HG03520 (cell line): ENCODE measurements around the gene DIP2B.
"Not testable (repeated sequence)": the region's sequence is repeated elsewhere in the genome, so short reads cannot be mapped to it uniquely, and the experiment has no call there.

Experiments used
- ATAC-seq: cut with Tn5 transposase; IDR thresholded peaks from one replicate; pipeline ENCODE4 v1.9.1; 2021; ENCODE audit warnings: mild to moderate bottlenecking, moderate library complexity; ENCODE audit not compliant: unreplicated experiment

Gene DIP2B, protein sequence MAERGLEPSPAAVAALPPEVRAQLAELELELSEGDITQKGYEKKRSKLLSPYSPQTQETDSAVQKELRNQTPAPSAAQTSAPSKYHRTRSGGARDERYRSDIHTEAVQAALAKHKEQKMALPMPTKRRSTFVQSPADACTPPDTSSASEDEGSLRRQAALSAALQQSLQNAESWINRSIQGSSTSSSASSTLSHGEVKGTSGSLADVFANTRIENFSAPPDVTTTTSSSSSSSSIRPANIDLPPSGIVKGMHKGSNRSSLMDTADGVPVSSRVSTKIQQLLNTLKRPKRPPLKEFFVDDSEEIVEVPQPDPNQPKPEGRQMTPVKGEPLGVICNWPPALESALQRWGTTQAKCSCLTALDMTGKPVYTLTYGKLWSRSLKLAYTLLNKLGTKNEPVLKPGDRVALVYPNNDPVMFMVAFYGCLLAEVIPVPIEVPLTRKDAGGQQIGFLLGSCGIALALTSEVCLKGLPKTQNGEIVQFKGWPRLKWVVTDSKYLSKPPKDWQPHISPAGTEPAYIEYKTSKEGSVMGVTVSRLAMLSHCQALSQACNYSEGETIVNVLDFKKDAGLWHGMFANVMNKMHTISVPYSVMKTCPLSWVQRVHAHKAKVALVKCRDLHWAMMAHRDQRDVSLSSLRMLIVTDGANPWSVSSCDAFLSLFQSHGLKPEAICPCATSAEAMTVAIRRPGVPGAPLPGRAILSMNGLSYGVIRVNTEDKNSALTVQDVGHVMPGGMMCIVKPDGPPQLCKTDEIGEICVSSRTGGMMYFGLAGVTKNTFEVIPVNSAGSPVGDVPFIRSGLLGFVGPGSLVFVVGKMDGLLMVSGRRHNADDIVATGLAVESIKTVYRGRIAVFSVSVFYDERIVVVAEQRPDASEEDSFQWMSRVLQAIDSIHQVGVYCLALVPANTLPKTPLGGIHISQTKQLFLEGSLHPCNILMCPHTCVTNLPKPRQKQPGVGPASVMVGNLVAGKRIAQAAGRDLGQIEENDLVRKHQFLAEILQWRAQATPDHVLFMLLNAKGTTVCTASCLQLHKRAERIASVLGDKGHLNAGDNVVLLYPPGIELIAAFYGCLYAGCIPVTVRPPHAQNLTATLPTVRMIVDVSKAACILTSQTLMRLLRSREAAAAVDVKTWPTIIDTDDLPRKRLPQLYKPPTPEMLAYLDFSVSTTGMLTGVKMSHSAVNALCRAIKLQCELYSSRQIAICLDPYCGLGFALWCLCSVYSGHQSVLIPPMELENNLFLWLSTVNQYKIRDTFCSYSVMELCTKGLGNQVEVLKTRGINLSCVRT (N-terminal part only)

DNA sequence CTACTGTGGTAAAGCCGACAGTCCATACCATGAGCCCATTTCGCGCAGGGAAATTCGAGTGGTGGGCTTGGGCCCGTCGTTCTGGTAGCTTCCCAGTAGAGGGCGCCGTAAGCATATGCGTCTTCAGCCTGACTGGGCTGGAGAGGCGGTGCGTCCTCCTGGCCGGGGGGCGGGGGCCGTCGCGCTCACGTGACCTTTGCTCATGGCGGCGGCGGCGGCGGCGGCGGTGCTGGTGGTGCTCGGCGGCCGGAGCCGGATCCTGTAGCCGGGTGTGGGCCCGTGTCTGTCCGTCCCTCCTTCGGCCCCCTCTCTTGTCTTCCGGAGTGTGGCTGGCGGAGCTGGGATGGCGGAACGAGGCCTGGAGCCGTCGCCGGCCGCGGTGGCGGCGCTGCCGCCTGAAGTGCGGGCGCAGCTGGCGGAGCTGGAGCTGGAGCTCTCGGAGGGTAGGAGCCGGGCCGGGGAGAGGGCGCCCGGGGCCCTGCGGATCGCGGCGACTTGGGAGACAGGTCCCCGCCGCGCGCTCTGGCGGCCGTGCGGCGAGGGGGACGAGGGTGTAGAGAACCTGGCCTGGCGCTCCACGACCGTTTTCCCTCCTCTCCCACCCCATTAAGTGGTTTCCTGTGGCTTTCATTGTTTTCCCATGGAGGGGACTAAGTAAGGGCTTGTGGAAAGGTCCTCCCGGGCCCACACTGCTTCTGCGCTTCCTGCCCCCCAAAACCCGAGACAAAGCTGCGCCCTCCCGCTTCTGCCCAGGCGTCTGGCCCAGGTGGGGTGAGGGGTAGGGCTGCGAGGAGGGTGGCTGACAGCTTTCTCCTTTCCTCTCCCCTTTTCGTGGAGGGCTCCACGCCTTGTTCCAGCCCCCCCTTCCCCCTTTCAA, at the start of gene DIP2B:
TSS of gene DIP2B (plus strand) at position 188 of the 877 bp plus-strand sequence. CDS start at position 344, 156 bp downstream.
- peak; percentile 74 for ATAC-seq

DNA sequence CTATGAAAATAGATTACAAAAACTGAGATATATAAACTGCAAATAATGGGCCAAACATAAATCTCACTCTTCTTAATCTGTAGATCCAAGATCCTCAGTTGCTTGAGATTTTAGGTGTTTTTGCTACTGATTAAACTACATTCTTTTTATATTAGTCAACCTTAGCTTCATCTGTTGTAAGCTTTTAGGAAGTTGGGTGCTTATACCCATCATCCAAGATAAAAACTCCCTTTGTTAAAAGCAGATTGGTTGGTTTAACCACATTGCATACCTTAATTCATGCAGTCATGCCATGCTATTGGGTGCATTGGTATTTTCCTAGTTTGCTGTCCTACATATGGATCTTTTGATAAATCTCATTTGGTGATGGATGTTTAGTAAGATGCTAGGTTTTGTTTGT, 46.2 kb upstream of the DIP2B start:
- ATAC-seq, result no peak

DNA sequence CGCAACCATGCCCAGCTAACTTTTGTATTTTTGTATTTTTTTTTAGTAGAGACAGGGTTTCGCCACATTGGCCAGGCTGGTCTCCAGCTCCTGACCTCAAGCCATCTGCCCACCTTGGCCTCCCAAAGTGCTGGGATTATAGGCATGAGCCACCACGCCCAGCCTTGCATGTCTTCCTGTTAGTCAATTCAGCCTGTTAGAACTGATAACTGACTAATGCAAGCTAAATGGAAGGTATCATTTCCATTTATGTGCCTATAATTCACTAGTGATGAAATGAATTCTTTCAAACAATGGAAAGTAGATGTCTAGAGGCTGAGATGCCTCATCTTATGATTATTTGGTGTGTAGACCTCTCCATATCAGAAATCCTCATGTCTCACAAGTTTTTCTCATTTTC, 37.3 kb upstream of the DIP2B start:
- no peak for ATAC-seq

DNA sequence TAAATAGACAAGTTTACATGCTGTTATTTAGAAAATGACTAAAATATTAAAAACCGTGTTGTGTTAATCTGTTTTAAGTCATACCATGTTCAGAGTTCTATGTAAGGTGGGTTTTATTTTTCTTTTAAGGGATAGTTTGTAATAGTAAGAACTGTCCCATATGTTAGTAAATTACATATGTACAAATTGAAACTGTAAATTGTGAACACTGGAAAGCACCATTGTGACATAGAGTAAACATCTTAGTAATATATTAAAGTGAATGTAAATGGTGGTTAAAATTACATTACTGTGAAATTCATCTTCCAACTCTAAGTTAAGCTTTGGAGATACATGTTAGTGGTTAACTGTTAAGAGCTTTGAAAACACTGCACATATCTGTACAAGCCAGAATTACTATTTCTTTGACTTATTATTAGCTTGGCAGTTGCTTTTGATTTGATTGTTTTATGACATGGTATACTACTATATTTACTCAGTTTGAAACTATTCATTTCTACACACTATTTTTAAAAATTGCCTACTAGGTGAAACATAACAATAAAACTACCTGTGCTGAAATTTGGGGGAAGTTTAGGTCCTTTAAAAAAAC, 27.4 kb upstream of the DIP2B start:
- no peak for ATAC-seq

DNA sequence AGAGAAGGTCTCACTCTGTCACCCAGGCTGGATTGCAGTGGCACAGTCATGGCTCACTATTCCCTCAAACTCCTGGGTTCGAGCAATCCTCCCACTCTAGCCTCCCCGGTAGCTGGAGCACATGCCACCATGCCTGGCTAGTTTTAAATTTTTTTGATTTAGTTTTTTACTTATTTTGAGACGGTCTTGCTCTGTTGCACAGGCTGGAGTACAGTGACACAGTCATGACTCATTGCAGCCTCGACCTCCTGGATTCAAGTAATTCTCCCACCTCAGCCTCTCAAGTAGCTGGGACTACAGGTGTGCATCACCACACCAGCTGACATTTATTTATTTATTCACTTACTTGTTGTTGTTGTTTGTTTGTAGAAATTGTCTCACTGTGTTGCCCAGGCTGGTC, 22.2 kb upstream of the DIP2B start:
- no peak for ATAC-seq

DNA sequence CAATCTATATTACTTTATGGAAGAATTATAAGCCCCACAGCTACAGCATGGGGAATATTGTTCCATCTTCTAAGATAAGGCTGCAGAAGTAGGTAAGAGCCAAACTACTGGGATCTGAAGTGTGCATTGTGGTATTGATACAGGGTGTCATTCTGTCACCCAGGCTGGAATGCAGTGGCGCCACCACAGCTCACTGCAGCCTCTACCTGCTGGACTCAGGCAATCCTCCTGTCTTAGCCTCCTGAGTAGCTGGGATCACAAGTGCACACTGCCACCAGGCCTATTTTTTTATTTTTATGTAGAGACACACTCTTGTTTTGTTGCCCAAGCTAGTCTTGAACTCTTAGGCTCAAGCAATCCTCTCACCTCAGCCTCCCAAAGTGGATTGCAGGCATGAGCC, 21.3 kb upstream of the DIP2B start:
- no peak for ATAC-seq

DNA sequence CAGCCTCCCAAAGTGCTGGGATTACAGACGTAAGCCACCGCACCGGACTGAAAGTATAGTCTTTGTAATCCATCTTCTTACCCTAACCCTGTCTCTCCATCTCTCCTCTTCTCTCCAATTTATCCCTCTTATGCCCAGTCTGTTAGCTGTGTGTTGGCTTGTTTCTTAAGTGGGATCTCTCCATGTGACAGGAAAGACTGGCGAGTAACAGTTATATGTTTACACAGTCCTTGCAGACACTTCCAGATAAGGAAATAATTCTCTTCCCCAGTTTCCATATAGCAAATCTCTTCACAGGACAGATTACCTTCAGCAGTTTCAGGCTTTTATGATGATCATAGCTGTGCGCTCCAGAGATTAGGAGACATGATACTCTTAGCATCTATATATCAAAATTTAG, 16.0 kb upstream of the DIP2B start:
- no peak for ATAC-seq

DNA sequence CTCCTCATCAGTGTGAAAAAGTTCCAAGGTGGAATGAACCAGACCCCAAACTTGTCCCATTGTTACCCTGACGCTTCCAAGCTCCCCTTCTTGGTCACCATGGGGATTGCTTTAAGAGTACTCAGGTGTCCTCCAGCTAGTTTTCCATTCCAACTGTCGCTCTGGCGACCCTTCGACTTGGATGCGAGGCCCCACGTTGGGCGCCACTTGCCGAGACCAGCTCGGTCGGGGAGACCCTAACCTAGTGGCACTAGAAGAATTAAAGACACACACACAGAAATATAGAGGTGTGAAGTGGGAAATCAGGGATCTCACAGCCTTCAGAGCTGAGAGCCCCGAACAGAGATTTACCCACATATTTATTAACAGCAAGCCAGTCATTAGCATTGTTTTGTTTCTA, 6.7 kb upstream of the DIP2B start:
- not testable (repeated sequence) for ATAC-seq

DNA sequence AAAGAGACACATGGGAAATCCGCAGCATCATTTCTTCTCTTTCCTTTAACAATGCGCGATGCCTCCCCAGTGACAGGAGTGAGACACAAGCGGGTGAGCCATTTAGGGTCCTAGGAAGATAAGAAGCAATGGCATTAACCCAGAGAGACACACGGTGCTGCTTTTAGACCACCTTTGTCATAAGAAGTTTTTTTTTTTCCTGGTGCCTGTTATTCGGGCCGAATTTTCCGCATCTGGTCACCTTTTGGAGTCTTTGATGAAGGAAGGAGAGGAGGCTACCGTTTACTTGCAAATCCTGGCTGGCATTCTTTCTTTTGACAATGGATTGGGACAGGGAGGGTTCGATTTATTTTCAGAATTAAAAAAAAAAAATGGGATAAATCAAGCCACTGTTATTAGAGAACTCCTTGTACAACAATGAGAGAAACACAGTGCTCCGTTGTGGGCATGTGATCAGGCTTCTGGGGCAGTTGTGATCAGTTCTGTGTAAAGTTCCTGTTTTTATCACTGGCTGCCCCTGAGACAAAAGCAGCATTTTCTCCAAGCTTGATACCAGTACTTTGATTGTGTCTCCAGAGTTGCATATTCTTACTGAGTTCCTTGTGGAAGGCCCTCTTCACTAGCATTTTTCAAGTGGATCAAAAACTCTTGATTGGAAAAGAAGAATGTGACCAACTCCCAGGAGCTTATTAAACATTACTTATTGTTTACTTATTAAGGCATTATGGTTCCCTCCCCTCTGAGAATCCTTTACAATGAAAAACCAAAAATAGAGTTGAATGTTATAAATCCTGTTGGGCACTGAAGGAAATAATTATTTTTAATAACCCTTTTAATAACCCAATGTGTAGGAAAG, 1.1 kb downstream of the DIP2B start:
- no peak for ATAC-seq

DNA sequence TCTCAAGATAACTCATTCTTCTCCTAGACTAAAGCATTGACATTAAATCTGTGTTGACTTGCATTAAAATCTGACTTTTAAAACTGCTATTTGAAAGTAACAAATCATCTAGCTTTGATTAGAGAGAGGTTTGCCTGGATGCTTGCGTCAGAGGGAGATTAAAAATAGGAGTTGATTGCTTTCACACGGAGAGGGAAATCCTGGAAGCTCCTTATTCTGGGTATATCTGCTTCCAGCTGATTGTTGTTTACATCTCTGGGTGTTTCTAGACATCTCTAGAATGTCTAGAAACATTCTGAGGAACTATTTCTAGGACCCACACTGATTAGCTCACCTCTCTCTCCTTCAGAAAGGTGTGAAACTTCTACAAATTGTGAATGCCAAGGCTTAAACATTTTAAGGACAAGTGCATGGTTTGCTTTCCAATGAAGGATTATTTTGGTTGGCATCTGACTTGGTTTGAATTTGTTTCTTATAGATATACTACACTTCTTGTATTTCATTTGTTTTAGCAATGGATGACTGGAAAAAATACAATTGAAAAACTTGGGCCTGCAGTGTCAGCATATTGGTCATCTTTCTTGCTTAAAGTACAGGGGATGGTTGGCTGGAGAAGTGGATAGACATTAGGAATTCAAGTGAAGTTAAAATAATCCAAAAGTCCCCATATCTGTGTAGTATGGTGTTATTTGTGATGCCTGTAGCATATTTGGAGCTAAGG, 2.1 kb downstream of the DIP2B start:
- no peak for ATAC-seq

DNA sequence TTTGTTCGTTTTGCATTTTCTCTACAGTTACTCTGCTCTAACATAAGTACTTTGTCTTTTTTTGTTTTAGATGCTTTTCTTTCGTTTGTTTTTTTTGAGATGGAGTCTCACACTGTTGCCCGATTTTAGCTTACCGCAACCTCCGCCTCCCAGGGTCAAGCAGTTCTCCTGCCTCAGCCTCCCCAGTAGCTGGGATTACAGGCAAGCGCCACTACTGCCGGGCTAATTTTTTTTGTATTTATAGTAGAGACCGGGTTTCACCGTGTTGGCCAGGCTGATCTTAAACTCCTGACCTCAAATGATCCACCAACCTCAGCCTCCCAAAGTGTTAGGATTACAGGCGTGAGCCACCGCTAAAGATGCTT, 2.7 kb downstream of the DIP2B start:
- ATAC-seq, result no peak

DNA sequence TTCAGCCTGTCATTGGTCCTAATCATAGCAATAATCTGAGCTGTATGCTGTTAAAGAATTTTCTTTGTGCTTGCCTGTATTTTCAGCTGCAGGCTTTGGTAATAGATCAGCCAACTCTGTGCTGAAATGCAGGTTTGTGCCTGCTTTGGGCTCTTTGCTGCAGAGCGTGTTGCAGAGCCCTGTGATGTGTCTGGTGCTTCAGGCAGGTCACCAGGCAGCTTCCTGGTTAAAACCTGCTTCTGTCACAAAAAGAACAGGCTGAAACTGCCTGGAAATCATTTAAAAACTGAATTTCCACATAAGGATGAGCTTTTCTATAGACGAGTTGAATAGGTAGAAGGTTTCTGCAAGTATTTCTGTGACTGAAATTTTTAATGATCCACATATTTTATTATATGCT, 3.1 kb downstream of the DIP2B start:
- no peak for ATAC-seq

DNA sequence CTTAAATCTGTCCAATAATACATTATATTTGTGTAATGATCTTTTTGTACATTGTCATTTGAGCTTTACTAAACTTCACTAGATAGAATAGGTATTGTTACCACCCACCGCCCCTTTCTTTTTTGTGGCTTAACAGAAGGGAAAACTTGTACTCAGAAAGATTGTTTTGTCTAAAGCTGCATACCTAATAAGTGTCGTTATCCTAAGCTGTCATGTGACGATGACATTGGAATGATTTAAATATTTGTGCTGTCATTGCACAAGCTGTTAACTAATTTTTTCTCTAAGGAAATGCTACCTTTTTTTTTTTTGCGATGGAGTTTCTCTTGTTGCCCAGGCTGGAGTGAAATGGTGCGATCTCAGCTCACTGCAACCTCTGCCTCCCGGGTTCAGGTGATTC, 3.6 kb downstream of the DIP2B start:
- ATAC-seq, result no peak

DNA sequence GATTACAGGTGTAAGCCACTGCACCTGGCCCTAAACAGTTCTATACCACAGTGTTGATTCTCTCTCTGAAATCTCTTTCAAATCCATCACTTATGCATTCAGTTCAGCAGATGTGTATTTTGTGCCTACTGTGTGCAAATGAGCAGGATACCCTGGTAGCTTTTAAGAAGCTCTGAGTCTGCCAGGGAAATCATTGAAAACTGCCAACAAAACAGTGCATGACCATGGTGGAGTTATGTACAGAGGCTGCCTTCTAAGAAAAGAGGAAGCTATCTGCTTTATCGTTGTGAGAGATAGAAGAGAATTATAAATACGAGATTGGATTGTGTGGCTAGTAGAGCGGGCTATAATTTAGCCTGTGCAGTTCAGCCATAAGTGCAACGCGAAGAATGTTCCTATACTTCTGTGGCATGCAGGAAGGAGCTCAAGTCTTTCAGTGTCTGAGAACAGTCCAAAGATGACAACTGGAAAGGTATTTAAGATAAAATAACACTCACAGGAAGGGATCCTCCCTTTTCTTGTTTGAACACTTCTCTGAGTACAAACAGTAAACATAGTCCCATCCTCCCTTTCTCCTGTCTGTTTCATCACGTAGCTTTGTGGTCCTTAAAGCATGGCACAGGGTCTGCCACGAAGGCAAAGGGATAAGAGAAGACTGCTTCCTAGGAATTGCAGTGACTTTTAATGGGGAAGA, 4.3 kb downstream of the DIP2B start:
- ATAC-seq, result no peak

DNA sequence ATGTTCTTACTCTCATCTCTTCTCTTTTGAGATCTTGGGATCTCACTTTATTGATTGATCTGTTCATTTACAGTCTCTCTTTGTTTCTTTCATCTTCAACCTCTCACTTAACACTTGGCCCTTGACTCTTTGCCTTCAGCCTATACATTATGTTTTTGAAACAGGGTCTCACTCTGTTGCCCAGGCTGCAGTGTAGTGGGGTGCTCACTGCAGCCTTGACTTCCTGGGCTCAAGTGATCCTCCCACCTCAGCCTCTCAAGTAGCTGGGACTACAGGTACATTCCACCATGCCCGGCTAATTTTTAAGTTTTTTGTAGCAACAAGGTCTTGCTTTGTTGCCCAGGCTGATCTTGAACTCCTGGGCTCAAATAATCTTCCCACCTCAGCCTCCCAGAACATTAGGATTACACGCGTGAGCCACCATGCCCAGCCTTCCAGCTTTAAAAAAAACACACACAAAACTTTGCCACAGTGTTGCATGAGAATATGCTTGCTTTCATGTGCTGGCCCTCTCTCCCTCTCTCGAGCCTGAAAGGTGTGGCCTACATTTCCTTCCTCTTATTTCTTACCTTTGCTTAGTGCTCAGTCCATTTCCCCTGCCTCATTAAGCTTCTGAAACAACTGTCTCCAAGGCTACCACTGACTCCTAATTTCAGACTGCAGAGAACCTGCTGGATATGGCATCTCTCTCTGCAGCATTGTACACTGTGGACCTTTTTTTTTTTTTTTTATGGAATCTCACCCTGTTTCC, 9.9 kb downstream of the DIP2B start:
- no peak for ATAC-seq

DNA sequence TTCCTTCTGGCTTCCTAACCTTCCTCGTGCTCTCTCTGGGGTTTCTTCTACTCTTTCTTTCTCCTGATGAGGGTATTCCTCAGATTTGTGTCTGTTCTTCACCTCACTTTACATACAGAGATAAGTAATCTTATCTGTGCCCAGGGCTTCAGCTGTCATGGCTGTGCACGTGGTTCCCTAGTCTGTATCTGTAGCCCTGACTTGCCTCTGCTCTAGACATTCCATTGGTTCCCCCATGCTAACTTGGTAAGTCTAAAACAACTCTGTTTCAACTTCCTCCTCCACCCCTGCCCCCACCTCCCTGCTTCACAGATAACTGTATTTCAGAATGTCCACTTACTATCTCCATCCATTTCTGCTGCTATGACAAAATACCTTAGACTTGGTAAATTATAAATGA, 10.8 kb downstream of the DIP2B start:
- ATAC-seq, result no peak

DNA sequence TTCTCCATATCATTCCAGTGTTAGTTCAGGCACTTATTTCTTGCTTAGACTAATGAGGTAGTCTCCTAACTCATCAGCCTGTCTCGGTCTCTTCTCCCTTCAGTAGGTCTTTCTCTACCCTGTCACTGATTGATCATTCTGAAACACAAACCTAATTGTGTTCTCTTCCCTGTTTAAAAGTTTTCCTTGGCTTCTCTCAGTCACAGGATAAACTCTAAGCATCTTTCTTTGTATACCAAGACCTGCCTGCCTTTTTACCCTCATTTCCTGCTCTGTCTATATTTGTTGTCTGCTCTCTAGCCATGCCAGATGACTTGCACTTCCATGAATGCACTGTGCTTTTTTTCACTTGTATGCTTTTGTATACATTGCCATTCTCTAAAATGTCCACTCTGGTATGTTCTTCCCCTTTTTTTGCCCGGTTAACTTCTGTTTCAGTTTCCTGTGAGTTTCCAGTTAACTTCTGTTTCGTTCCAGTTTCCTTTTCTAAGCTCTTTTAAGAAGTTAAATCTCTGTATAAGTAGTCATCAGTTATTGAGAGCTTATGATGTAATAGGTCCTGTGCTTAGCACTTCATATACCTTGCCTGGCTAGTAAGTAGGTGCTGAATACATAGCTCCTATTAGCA, 12.8 kb downstream of the DIP2B start:
- ATAC-seq, result peak; percentile 76
